CD4-positive, CD25-positive, alpha-beta regulatory T cell (primary cell): ENCODE results near the gene PRR15. TPM values are rescaled to one million over a fixed set of nuclear protein-coding genes. Genes with fewer than 3 reads are reported as not detected.
A peak's percentile ranks its signal among the peaks of the same experiment; 100 is the strongest.
"Not testable (repeated sequence)": the region's sequence is repeated elsewhere in the genome, so short reads cannot be mapped to it uniquely, and the experiment has no call there.

Experiments used
- ATAC-seq, 2 donors: fragments of 150-1000 bp; cut with Tn5 transposase; one replicate each; pipeline ENCODE4 v1.10.0; 2021; ENCODE audit warnings: low read depth in 2 of 2, moderate number of reproducible peaks in 2 of 2, moderate library complexity in 1 of 2
- DNase-seq, 3 donors: peaks; one replicate each; pipeline versions ENCODE4 v3.0.0 to v3.0.0-alpha.2; 2012 to 2022; ENCODE audit warnings: mixed read lengths in 1 of 3
- H3K27ac ChIP-seq: one replicate; pipeline ENCODE4 v1.7.0; 2013; ENCODE audit warnings: mild to moderate bottlenecking, low read length; ENCODE audit not compliant: insufficient read depth, poor library complexity, severe bottlenecking
- H3K27me3 ChIP-seq: one replicate; pipeline ENCODE4 v1.7.0; 2013; ENCODE audit warnings: low read length; ENCODE audit not compliant: control insufficient read depth, insufficient read depth
- H3K36me3 ChIP-seq: one replicate; pipeline ENCODE4 v1.7.0; 2013; ENCODE audit warnings: mild to moderate bottlenecking, low read length, moderate library complexity; ENCODE audit not compliant: control insufficient read depth, insufficient read depth
- H3K4me1 ChIP-seq: 2 replicates; pipeline ENCODE4 v1.7.0; 2013; ENCODE audit warnings: mild to moderate bottlenecking, low read length; ENCODE audit not compliant: insufficient read depth, control insufficient read depth, poor library complexity, severe bottlenecking
- H3K4me3 ChIP-seq: one replicate; pipeline ENCODE4 v1.7.0; 2013; ENCODE audit warnings: low read depth, mild to moderate bottlenecking, low read length, moderate library complexity
- H3K9me3 ChIP-seq, 2 experiments: 1 replicate in 1 of 2; 2 replicates in 1 of 2; pipeline ENCODE4 v1.7.0; 2013; ENCODE audit warnings: low read length in 2 of 2, mild to moderate bottlenecking in 1 of 2, moderate library complexity in 1 of 2; ENCODE audit not compliant: control insufficient read depth in 2 of 2
- H3K27ac Mint-ChIP-seq, 3 donors: one replicate each; pipeline ENCODE4 v1.8.0; 2020 to 2022; ENCODE audit warnings: mild to moderate bottlenecking in 3 of 3, mixed read lengths in 3 of 3, moderate library complexity in 2 of 3
- H3K27me3 Mint-ChIP-seq: one replicate; pipeline ENCODE4 v1.8.0; 2022; ENCODE audit warnings: mild to moderate bottlenecking, mixed read lengths
- H3K36me3 Mint-ChIP-seq: one replicate; pipeline ENCODE4 v1.8.0; 2020; ENCODE audit warnings: mixed read lengths
- H3K4me1 Mint-ChIP-seq, 4 donors: one replicate each; pipeline ENCODE4 v1.8.0; 2020 to 2022; ENCODE audit warnings: mixed read lengths in 4 of 4, mild to moderate bottlenecking in 1 of 4
- H3K4me3 Mint-ChIP-seq, 4 donors: one replicate each; pipeline ENCODE4 v1.8.0; 2020 to 2022; ENCODE audit warnings: mild to moderate bottlenecking in 4 of 4, mixed read lengths in 4 of 4, moderate library complexity in 3 of 4
- H3K9me3 Mint-ChIP-seq, 7 donors: one replicate each; pipeline ENCODE4 v1.8.0; 2020 to 2022; ENCODE audit warnings: mixed read lengths in 7 of 7, mild to moderate bottlenecking in 3 of 7, moderate library complexity in 2 of 7
- polyA plus RNA-seq, 4 donors: library from polyadenylated mRNA; unstranded; fragments of 300-500 nt; fragmentation: Illumina TruSeq; gene quantifications; one replicate each; pipeline ENCODE4 v1.2.3, GENCODE V29; 2021
- total RNA-seq: library from RNA; stranded (reverse); gene quantifications from one replicate; pipeline ENCODE4 v1.2.3, GENCODE V29; 2022

The PRR15 gene
- total RNA-seq (not detected), polyA plus RNA-seq (not detected)

- H3K4me1 ChIP-seq: peaks cover 7% of the 10 kb centered on the region
- Mint-ChIP-seq H3K27ac (no peak within 1 kb of the TSS), H3K27me3 (peaks cover 64% of the 10 kb centered on the region), H3K4me1 (peaks cover 0 to 19% (median 4%) of the 10 kb centered on the region in 4 donors), H3K9me3 (peaks cover 0 to 6% (median 0%) of the 10 kb centered on the region in 7 donors), H3K4me3 (peak within 1 kb of the TSS in 1 of 4 donors; percentile 41), H3K36me3 (no peaks in the 10 kb centered on the region)
- no peaks in the 10 kb centered on the region for H3K9me3 ChIP-seq
- peaks cover 23% of the 10 kb centered on the region for H3K27me3 ChIP-seq
- peak in 1 of 3 donors; percentile 10 for DNase-seq
- H3K27ac ChIP-seq: no peak within 1 kb of the TSS
- H3K4me3 ChIP-seq: no peak within 1 kb of the TSS
- no peaks in the 10 kb centered on the region for H3K36me3 ChIP-seq
- no peak for ATAC-seq
These were observed at the start of gene PRR15 for GRCh38 chr7:29563590-29564495. Gene PRR15, plus strand, starts transcription at chr7:29563835. Its CDS starts 2,495 bp downstream, at chr7:29566330.

DNA sequence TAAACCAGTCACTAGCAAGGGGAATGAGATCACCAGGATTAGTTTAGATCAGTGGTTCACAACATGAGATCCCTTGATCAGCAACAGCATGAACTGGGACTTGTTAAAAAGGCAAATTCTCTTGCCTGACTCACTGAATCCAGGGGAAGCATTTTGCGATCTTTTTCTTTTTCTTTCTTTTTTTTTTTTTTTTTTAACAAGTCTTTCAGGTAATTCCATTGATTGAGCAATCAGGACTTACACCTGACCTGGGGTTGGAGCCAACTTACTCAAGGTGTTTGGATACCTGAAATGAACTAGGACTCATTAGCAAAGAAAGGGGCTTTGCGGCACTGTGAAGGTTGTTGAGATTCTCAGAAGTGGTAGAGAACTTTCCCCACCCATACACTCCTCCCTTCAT, 47.1 kb upstream of the PRR15 start:
- no peaks in the 10 kb centered on the region for H3K9me3 ChIP-seq
- DNase-seq (no peak), ATAC-seq (no peak)
- Mint-ChIP-seq H3K36me3 (no peaks in the 10 kb centered on the region), H3K4me1 (no peaks in the 10 kb centered on the region), H3K27me3 (no peaks in the 10 kb centered on the region), H3K27ac (no peak overlapping the region), H3K9me3 (peaks cover 0 to 4% (median 0%) of the 10 kb centered on the region in 7 donors), H3K4me3 (no peak overlapping the region)
- H3K36me3 ChIP-seq: no peaks in the 10 kb centered on the region
- no peak overlapping the region for H3K4me3 ChIP-seq
- no peaks in the 10 kb centered on the region for H3K4me1 ChIP-seq
- H3K27me3 ChIP-seq: no peaks in the 10 kb centered on the region
- H3K27ac ChIP-seq: no peak overlapping the region

- ATAC-seq (no peak), DNase-seq (no peak)
- Histone ChIP-seq H3K4me3 (no peak overlapping the region), H3K27ac (no peak overlapping the region), H3K27me3 (no peaks in the 10 kb centered on the region), H3K9me3 (no peaks in the 10 kb centered on the region), H3K4me1 (no peaks in the 10 kb centered on the region), H3K36me3 (no peaks in the 10 kb centered on the region)
- Mint-ChIP-seq H3K4me1 (no peaks in the 10 kb centered on the region), H3K36me3 (no peaks in the 10 kb centered on the region), H3K27ac (no peak overlapping the region), H3K27me3 (no peaks in the 10 kb centered on the region), H3K4me3 (no peak overlapping the region), H3K9me3 (peaks cover 0 to 4% (median 0%) of the 10 kb centered on the region in 7 donors)
These were observed 45.0 kb upstream of the PRR15 start for GRCh38 chr7:29518616-29519015.

- Mint-ChIP-seq H3K9me3 (peaks cover 0 to 6% (median 0%) of the 10 kb centered on the region in 7 donors), H3K27me3 (no peaks in the 10 kb centered on the region), H3K4me1 (no peaks in the 10 kb centered on the region), H3K4me3 (no peak overlapping the region), H3K27ac (no peak overlapping the region), H3K36me3 (no peaks in the 10 kb centered on the region)
- ATAC-seq: no peak
- Histone ChIP-seq H3K4me1 (no peaks in the 10 kb centered on the region), H3K27ac (no peak overlapping the region), H3K4me3 (no peak overlapping the region), H3K9me3 (no peaks in the 10 kb centered on the region), H3K36me3 (no peaks in the 10 kb centered on the region), H3K27me3 (no peaks in the 10 kb centered on the region)
- DNase-seq: no peak
These were observed 39.9 kb upstream of the PRR15 start for GRCh38 chr7:29523728-29524127.

GRCh38 chr7:29527505-29528108, 36.0 kb upstream of the PRR15 start:
- Histone ChIP-seq H3K36me3 (no peaks in the 10 kb centered on the region), H3K4me1 (no peaks in the 10 kb centered on the region), H3K27ac (no peak overlapping the region), H3K9me3 (no peaks in the 10 kb centered on the region), H3K4me3 (no peak overlapping the region), H3K27me3 (no peaks in the 10 kb centered on the region)
- Mint-ChIP-seq H3K36me3 (no peaks in the 10 kb centered on the region), H3K9me3 (peaks cover 0 to 10% (median 2%) of the 10 kb centered on the region in 7 donors), H3K27ac (no peak overlapping the region), H3K4me1 (no peaks in the 10 kb centered on the region), H3K27me3 (no peaks in the 10 kb centered on the region), H3K4me3 (no peak overlapping the region)
- DNase-seq: no peak
- no peak for ATAC-seq

- not testable (repeated sequence) for H3K36me3 ChIP-seq, H3K4me1 Mint-ChIP-seq, H3K27me3 ChIP-seq, H3K4me3 ChIP-seq, DNase-seq, H3K4me3 Mint-ChIP-seq, H3K9me3 ChIP-seq, H3K27me3 Mint-ChIP-seq, ATAC-seq, H3K4me1 ChIP-seq, H3K27ac Mint-ChIP-seq, H3K36me3 Mint-ChIP-seq, H3K27ac ChIP-seq
- peaks cover 0 to 10% (median 2%) of the 10 kb centered on the region in 7 donors for H3K9me3 Mint-ChIP-seq
These were observed 35.1 kb upstream of the PRR15 start for GRCh38 chr7:29528526-29528925.

- peak overlapping the region in 1 of 3 donors; percentile 29 for H3K27ac Mint-ChIP-seq
- H3K4me1 ChIP-seq: no peaks in the 10 kb centered on the region
- H3K9me3 Mint-ChIP-seq: peaks cover 0 to 10% (median 3%) of the 10 kb centered on the region in 7 donors
- DNase-seq (no peak), ATAC-seq (no peak)
- no peaks in the 10 kb centered on the region for H3K36me3 Mint-ChIP-seq
- no peak overlapping the region for H3K4me3 ChIP-seq
- no peaks in the 10 kb centered on the region for H3K9me3 ChIP-seq
- no peaks in the 10 kb centered on the region for H3K4me1 Mint-ChIP-seq
- H3K27ac ChIP-seq: no peak overlapping the region
- H3K4me3 Mint-ChIP-seq: no peak overlapping the region
- peaks cover 6% of the 10 kb centered on the region for H3K27me3 Mint-ChIP-seq
- no peaks in the 10 kb centered on the region for H3K27me3 ChIP-seq
- no peaks in the 10 kb centered on the region for H3K36me3 ChIP-seq
These were observed 25.2 kb upstream of the PRR15 start for GRCh38 chr7:29538389-29538788.
